Esophagus muscularis mucosa (tissue), 3 donors: Measurements from ENCODE around the gene CHST7.

Source experiments
- CTCF ChIP-seq, 3 experiments: fragments of 200-600 bp in 2 of 3; fragments of 450-650 bp in 1 of 3; sonication (generic) in 2 of 3; IDR thresholded peaks; one replicate each; pipeline ENCODE4 v1.5.1; 2017 to 2019; ENCODE audit warnings: antibody characterized with exemption in 3 of 3, mild to moderate bottlenecking in 2 of 3, moderate library complexity in 1 of 3
- POLR2A ChIP-seq: fragments of 450-650 bp; IDR thresholded peaks from one replicate; pipeline ENCODE4 v1.6.1; 2017; ENCODE audit warnings: antibody characterized with exemption, moderate library complexity, mild to moderate bottlenecking, low read depth
- POLR2AphosphoS5 ChIP-seq, 2 donors: sonication (generic); formaldehyde crosslinking; IDR thresholded peaks; one replicate each; pipeline ENCODE4 v1.6.1; 2017; ENCODE audit warnings: antibody characterized with exemption in 2 of 2

GRCh38 chrX:46574774-46575381 is 1.3 kb downstream of the CHST7 start:
- TF ChIP-seq POLR2A: no peak
- no peak for TF ChIP-seq POLR2AphosphoS5 (IDR thresholded peaks at IDR 0.05)
- no peak for TF ChIP-seq CTCF (IDR thresholded peaks at IDR 0.05)
